ENCODE results near the gene DNAJC4. TPM values are rescaled to one million over a fixed set of nuclear protein-coding genes. Genes with fewer than 3 reads are reported as not detected.

Gene DNAJC4
- total and polyA plus RNA-seq, 2 donors from 2014 or later: 31.1 to 102 TPM

DNA sequence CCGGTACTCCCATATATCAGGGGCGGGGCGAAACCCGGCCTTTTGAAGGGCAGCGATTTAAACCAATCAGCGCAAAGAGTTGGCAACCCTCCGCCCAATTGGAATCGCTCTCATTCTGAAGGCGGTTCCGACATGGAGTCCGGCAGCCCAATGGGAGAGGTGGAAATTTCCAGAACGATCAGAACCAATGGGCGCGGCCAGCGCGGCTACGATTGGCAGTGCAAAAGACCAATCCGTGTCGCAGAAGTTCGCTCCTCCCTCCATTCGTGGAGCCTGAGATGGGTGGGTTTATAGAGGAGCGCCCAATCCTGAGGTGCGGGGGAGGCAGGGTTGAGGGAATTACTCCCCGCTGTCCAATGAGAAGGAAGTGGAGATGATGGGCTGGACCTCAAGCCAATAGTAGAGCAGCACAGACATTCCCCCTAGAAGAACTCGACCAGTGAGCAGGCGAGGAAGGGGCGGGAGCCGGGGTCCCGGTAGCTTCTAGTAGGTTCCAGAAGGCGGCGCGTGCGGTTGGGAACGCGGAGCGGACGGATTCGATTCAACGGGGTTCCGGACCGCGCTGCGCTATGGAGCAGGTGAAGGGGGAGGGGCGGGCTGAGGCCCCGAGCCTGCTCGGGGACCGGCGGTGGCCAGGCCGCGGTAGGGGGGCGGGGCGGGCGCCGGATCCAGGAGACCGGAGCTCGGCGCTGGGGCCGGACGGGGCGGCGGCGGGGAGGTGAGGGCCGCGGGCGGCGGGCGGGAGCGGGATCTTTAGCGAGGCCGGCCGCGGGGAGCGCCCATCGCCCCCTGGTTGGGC lies 44.5 kb upstream of the DNAJC4 start, which contains the start of gene STIP1:
STIP1 (plus strand) TSS at position 479 of the 799 bp plus-strand sequence; CDS start at position 570, 91 bp downstream.
- Histone ChIP-seq H3K4me3 (ENCODE audit: low read length in 3 of 3) (peak within 1 kb of the TSS; percentile 60 to 91 (median 72)), H3K9ac (ENCODE audit: low read length in 3 of 3) (peak within 1 kb of the TSS; percentile 43 to 98 (median 74)), H3K9me3 (ENCODE audit: control insufficient read depth in 2 of 3, insufficient read depth in 1 of 3, low read length in 3 of 3) (no peaks in the 10 kb centered on the region), H3K27me3 (ENCODE audit: control insufficient read depth, insufficient read depth, low read length) (no peaks in the 10 kb centered on the region), H3K36me3 (ENCODE audit: control insufficient read depth in 2 of 3, insufficient read depth in 3 of 3, low read length in 3 of 3) (peaks cover 0 to 3% (median 0%) of the 10 kb centered on the region in 3 donors), H3K4me1 (ENCODE audit: control insufficient read depth in 2 of 3, insufficient read depth in 2 of 3, low read depth in 1 of 3, low read length in 3 of 3) (peaks cover 0 to 24% (median 18%) of the 10 kb centered on the region in 3 donors), H3K27ac (ENCODE audit: low read depth in 2 of 2, low read length in 2 of 2) (peak within 1 kb of the TSS; percentile 97 to 100)
- FAIRE-seq: peak; percentile 98
- peak; percentile 99 to 100 (median 100) for DNase-seq
- TF ChIP-seq, protein P1, sequence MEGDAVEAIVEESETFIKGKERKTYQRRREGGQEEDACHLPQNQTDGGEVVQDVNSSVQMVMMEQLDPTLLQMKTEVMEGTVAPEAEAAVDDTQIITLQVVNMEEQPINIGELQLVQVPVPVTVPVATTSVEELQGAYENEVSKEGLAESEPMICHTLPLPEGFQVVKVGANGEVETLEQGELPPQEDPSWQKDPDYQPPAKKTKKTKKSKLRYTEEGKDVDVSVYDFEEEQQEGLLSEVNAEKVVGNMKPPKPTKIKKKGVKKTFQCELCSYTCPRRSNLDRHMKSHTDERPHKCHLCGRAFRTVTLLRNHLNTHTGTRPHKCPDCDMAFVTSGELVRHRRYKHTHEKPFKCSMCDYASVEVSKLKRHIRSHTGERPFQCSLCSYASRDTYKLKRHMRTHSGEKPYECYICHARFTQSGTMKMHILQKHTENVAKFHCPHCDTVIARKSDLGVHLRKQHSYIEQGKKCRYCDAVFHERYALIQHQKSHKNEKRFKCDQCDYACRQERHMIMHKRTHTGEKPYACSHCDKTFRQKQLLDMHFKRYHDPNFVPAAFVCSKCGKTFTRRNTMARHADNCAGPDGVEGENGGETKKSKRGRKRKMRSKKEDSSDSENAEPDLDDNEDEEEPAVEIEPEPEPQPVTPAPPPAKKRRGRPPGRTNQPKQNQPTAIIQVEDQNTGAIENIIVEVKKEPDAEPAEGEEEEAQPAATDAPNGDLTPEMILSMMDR (IDR thresholded peaks at IDR 0.05; ENCODE audit: borderline replicate concordance, extremely low read depth, insufficient read depth): no peak
- intact Hi-C loops (cut with DNase I): no loop called here

DNA sequence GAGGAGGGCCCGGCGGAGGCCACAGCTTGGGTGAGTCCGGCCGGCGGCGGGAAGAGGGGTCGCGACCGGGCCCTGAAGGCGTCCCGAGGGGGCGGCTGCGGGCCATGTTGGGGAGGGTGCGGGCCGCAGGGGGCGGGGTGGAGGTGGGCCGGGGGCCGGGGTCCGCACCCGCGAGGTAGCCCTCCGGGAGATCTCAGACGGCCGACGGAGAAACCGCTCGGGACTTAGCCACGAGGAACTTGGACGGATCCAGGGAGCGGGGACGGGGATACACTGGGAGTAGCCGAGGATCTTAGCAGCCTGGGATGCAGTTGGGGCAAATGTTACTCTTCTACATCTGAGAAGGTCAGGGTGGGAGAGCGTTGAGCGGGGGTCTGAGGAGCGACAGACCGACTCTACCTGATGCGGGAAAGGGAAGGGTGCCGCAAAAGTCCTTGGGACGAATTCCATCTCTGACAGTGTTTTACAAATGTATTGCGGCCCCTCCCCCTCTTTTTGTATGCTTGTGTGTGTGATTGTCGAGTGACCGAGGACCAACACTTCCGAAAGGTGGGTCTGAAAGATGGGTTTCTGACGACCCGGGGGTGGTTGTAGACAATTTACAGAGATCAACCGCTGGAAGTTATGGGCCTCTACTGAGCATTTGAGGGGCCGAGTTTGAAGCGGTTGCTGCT lies 43.7 kb upstream of the DNAJC4 start:
- Histone ChIP-seq H3K9ac (ENCODE audit: low read length in 3 of 3) (no peak overlapping the region), H3K36me3 (ENCODE audit: control insufficient read depth in 2 of 3, insufficient read depth in 3 of 3, low read length in 3 of 3) (peaks cover 0 to 3% (median 0%) of the 10 kb centered on the region in 3 donors), H3K27me3 (ENCODE audit: control insufficient read depth, insufficient read depth, low read length) (no peaks in the 10 kb centered on the region), H3K4me3 (ENCODE audit: low read length in 3 of 3) (no peak overlapping the region), H3K27ac (ENCODE audit: low read depth in 2 of 2, low read length in 2 of 2) (peak overlapping the region in 1 of 2 donors; percentile 82), H3K4me1 (ENCODE audit: control insufficient read depth in 2 of 3, insufficient read depth in 2 of 3, low read depth in 1 of 3, low read length in 3 of 3) (peaks cover 0 to 21% (median 12%) of the 10 kb centered on the region in 3 donors), H3K9me3 (ENCODE audit: control insufficient read depth in 2 of 3, insufficient read depth in 1 of 3, low read length in 3 of 3) (no peaks in the 10 kb centered on the region)
- intact Hi-C loops (cut with DNase I): no loop called here
- TF ChIP-seq, protein P1 (IDR thresholded peaks at IDR 0.05; ENCODE audit: borderline replicate concordance, extremely low read depth, insufficient read depth): no peak
- DNase-seq: peak in 2 of 5 donors; percentile 24 to 34
- FAIRE-seq: no peak

DNA sequence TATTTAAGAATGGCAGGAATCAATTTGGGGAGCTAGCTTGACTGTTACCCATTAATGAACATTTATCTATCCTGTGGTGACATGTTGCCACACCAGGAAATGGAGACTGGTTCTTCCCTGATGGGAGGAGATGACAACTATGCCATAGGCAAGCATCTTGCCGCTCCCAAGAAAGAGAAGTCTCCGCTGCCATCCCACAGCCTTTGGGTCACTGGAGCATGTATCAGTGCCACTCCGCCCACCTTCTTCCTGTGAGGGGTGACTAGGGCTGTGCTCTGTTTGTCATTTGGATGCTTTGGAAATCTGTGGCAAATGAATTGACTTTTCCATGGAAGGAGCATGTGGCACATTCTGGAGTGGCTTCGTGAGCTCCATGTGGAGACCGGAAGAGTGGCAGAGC lies 37.9 kb upstream of the DNAJC4 start:
- TF ChIP-seq, protein P1 (IDR thresholded peaks at IDR 0.05; ENCODE audit: borderline replicate concordance, extremely low read depth, insufficient read depth): no peak
- H3K4me3 ChIP-seq (ENCODE audit: low read length in 3 of 3): no peak overlapping the region

More for the DNA sequence above, 37.9 kb upstream of the DNAJC4 start:
- Histone ChIP-seq H3K27ac (ENCODE audit: low read depth in 2 of 2, low read length in 2 of 2) (no peak overlapping the region), H3K27me3 (ENCODE audit: control insufficient read depth, insufficient read depth, low read length) (no peaks in the 10 kb centered on the region), H3K36me3 (ENCODE audit: control insufficient read depth in 2 of 3, insufficient read depth in 3 of 3, low read length in 3 of 3) (peaks cover 15 to 45% (median 40%) of the 10 kb centered on the region in 3 donors), H3K4me1 (ENCODE audit: control insufficient read depth in 2 of 3, insufficient read depth in 2 of 3, low read depth in 1 of 3, low read length in 3 of 3) (peaks cover 0 to 3% (median 3%) of the 10 kb centered on the region in 3 donors), H3K9me3 (ENCODE audit: control insufficient read depth in 2 of 3, insufficient read depth in 1 of 3, low read length in 3 of 3) (no peaks in the 10 kb centered on the region), H3K9ac (ENCODE audit: low read length in 3 of 3) (no peak overlapping the region)
- FAIRE-seq (no peak), DNase-seq (no peak)
- intact Hi-C loops (cut with DNase I): loop anchor here (5.0 kb wide), 1 partner anchor 110 kb away; the partner anchor contains the start of gene CATSPERZ
